ENCODE data around the gene CYP8B1. TPM values are rescaled to one million over a fixed set of nuclear protein-coding genes. Genes with fewer than 3 reads are reported as not detected.
"Not testable (repeated sequence)": the region's sequence is repeated elsewhere in the genome, so short reads cannot be mapped to it uniquely, and the experiment has no call there.

The CYP8B1 gene
- polyA plus RNA-seq, 12 donors = 0.04 to 0.30 (median 0.10) TPM; not detected in 3

DNA sequence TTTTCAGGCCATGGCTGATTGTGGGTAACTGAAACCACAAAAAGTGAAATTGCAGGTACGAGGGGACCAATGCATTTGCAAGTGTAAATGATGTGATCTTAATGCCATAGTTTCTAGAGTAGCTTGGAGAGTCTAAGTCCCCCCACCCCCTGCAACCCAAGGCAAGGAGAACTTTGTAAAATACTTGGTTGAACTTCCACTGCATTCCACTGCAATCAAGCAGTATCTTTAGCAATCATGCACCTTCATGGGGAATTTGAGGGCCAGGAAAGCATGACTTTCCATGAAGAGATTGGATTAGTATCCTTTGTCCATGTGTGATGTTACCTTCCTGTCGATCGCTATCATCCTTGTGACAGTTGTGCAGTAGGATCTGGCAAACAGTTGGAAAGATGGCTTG, 11.4 kb upstream of the CYP8B1 start:
- no peak for DNase-seq

- DNase-seq = no peak
Observed at GRCh38 chr3:42886294-42886822, 10.7 kb upstream of the CYP8B1 start.

DNA sequence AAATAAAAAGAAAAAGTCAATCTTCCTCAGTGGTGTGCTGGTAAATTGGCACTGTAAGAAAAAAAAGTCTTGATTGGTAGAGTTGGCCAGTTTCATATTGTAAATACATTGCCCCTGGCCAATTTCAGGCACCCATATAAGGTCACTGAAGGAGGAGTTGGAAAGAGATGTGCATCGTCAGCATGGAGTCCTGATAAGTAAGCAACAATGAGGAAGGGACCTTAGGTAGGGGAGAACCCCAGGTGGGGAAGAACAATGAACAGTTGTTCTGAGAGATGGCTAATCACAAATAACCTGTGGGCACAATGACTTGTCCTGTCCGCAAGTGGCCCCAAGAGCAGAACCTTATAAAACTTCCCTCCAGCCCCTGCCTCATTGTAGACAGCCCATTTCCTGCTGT, 8.6 kb upstream of the CYP8B1 start:
- DNase-seq = no peak

GRCh38 chr3:42883251-42883930, 7.7 kb upstream of the CYP8B1 start:
- not testable (repeated sequence) for DNase-seq

DNA sequence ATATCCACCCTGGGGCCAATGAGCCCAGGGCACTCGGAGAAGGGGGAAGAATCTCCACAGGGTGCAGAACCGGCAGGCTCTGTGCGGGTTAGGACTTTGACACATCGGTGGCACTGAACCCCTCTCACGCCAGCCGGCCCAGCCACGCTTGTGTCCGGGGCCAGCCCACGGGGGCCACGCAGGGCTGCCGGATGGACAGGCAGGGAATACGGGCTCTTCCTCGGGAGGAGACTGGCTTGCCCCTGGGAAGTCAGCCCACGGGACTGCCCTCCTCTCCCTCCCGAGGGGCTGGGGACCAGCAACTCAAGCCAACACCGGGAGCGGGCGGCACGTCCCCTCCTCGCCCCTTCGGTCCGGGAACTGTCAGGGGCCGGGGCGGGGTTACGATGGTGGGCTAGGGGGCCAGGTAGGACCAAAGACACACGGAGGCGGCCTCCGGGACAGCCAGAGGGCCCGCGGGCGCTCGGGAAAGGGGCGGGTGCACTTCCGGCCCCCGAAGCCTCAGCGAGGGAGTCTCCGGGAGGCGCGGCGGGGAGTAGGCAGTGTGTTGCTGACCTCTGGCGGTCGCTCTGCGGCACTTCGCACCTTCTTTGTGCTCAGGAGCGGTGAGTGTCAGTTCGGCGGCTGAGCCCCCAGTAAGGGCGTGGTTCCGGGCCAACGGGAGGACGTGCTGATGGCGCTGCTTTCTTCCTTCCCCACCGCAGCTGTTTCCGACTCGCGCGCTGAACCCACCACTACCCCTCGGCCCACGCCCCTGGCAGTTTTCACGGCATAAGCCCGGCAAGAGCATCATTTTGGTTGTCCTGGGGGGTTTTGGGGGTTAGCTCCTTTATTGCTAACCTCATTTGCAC, 5.1 kb upstream of the CYP8B1 start:
- peak; percentile 86 for DNase-seq

GRCh38 chr3:42880183-42880582, 4.5 kb upstream of the CYP8B1 start:
- no peak for DNase-seq

GRCh38 chr3:42877881-42878280, 2.2 kb upstream of the CYP8B1 start:
- no peak for DNase-seq

- no peak for DNase-seq
Observed at GRCh38 chr3:42876940-42877720, 1.5 kb upstream of the CYP8B1 start.

DNA sequence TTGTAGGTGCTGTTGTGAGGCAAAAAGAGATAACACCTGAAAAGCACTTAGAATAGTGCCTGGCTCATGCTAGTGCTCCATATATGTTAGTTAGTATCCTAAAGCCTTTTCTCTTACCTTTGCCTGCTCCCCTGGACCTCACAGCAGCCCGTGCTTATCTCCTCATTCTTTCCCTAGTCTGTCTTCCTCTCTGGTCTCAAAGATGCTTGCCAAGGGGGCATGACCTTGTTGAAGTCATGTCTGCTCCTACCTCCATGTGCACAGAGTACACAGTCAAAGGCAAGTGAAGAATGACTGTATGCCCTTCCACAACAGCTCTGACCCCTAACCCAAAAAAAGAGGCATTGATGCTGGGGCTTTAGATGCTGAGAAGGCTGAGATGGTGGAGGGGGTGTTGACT, 722 bp upstream of the CYP8B1 start:
- no peak for DNase-seq

DNA sequence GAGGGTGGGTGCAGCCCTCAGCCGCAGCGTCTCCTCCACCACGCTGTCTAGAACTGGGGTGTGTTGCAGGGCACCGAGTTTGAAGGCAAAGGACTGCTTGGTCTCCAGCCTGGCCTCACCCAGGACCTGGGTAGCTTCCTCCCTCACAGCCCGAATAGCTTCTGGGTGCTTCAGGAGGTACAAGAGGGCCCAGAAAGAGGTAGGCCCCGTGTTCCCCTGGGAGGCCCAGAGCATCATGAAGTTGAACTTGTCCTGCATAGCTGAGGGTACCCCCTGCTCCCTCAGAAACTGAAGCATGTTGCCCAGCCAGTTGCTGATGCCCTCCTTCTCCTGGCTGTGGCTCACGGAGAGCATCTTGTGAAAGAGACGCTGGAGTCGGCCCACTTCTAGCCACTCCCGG, 930 bp downstream of the CYP8B1 start:
- DNase-seq = no peak

GRCh38 chr3:42873221-42873982, 2.3 kb downstream of the CYP8B1 start:
- no peak for DNase-seq

DNA sequence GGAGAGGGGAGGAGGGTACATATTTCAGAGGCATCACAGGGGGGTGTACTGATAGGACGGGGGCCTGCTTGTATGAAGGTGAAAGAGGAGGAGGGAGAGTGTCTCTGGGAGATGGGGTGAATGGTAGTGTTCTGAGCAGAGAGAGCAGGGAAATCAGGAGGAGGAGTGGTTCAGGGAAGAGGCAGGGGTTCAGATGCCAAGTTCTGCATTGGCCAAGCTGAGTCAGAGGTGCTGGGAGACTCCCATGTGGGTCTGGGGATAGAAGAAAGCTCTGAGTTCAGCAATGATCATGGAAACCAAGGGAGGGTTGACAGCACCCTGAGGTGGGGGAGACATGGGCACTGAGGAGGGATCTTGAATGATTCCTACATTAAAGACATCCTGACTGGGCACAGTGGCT, 3.0 kb downstream of the CYP8B1 start:
- DNase-seq = no peak

DNA sequence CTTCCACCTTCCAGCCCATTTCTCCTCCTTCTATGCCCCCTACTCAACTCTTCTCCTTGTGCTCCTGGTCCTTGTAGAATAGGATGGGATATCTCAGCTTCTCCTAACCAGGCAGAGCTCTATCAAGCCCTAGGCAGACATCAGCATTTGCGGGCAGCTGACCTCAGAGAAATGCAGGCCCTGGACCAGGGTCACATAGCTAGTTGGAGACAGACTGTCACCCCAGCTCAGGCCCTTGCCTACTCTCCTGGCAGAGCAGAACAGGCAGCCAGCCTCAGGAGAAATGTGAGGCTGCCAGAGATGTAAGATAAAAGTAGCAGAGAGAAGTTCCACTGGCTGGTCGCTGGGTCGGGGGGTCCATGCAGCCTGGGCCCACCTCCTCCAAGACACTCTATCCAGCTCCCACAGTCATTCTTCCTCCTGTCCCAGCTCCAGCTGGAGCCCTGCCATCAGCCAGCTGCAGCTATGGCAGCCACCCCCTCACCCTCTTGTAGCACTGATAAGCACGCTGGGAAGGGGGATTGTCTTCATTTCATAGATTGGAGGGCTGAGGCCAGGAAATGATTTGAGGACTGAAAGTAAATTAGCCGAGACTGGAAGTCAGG, 4.0 kb downstream of the CYP8B1 start:
- no peak for DNase-seq

- DNase-seq = no peak
Observed at GRCh38 chr3:42868841-42869240, 6.8 kb downstream of the CYP8B1 start.

- no peak for DNase-seq
Observed at GRCh38 chr3:42867138-42867537, 8.5 kb downstream of the CYP8B1 start.

DNA sequence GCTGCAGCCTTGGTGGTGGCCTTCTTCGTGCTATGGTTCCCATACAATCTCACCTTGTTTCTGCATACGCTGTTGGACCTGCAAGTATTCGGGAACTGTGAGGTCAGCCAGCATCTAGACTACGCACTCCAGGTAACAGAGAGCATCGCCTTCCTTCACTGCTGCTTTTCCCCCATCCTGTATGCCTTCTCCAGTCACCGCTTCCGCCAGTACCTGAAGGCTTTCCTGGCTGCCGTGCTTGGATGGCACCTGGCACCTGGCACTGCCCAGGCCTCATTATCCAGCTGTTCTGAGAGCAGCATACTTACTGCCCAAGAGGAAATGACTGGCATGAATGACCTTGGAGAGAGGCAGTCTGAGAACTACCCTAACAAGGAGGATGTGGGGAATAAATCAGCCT, 10.4 kb downstream of the CYP8B1 start:
- no peak for DNase-seq

GRCh38 chr3:42864321-42864950, 11.2 kb downstream of the CYP8B1 start:
- no peak for DNase-seq

DNA sequence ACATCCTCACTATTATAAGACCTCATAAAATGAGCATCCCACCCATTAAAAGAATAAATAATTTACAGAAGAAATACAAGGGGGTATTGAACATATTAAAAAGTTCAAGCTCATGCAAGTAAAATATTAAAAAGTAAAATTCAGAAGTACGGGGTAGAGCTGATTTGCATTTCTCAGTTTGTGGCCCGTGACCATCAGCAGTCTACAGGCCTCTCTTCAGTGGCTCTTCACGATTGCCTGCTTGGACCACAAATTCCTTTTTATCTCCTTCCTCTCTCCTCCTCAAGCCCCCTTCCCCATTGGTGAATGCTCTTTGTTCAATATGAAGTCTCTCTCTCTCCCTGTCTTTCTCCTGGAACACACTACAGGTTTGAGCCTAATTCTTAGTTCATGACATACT, 19.1 kb downstream of the CYP8B1 start:
- DNase-seq = no peak

- no peak for DNase-seq
Observed at GRCh38 chr3:42855547-42856380, 19.9 kb downstream of the CYP8B1 start.

DNA sequence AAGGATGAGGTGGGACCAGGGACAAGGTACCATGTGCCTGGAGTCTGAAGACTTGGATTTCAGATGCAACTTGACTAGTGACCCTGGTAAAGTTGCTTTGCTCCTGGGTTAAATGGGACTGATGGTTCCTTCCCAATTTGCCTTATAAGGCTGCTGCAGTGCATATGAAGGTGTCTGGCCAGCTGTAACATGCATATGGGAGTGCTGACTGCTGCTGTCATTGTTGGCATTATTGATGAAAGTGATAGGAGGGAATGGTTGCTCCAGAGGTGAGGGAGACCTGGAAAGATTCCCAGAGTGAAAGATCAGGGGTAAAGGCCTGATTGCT, 20.5 kb downstream of the CYP8B1 start:
- DNase-seq = no peak

Measured in muscle of arm (tissue), 12 donors.